Thyroid gland (tissue), 4 donors: ENCODE measurements around the gene ATXN7L1.

Experiments
- CTCF ChIP-seq, 6 experiments: fragments of 200-600 bp in 3 of 6; fragments of 450-650 bp in 3 of 6; sonication (generic) in 3 of 6; IDR thresholded peaks; one replicate each; pipeline ENCODE4 v1.5.1; 2016 to 2019; ENCODE audit warnings: antibody characterized with exemption in 6 of 6, mild to moderate bottlenecking in 2 of 6, inconsistent platforms in 1 of 6, moderate library complexity in 1 of 6
- POLR2A ChIP-seq, 2 donors: fragments of 450-650 bp; IDR thresholded peaks; one replicate each; pipeline ENCODE4 v1.6.1; 2017; ENCODE audit warnings: antibody characterized with exemption in 2 of 2, mild to moderate bottlenecking in 2 of 2, moderate library complexity in 1 of 2

GRCh38 chr7:105808209-105808608, 68.2 kb downstream of the ATXN7L1 start:
- TF ChIP-seq POLR2A (IDR thresholded peaks at IDR 0.05) (no peak), CTCF (IDR thresholded peaks at IDR 0.05) (no peak)
